HEK293 (cell line): Measurements from ENCODE around the gene MSI2.
"Not testable (repeated sequence)": the region's sequence is repeated elsewhere in the genome, so short reads cannot be mapped to it uniquely, and the experiment has no call there.

Experiments used
- CTCF ChIA-PET: fragments of 350-600 bp; formaldehyde crosslinking; extraction: SDS; loops from one replicate; lab custom pipeline; 2021; ENCODE audit warnings: antibody characterized with exemption; lab: Yijun Ruan, JAX
- POLR2A ChIA-PET: fragments of 300-600 bp; formaldehyde crosslinking; extraction: SDS; loops from one replicate; lab custom pipeline; 2020; ENCODE audit warnings: antibody characterized with exemption, inconsistent platforms; lab: Yijun Ruan, JAX
- H3K27ac ChIP-seq: fragments of 200-500 bp; sonication (Bioruptor generic); 2 replicates; pipeline ENCODE4 v1.5.1; 2014; ENCODE audit warnings: low read depth, low read length, control low read depth, inconsistent platforms; ENCODE audit errors: extremely low read depth
- H3K36me3 ChIP-seq, 2 experiments: fragments of 200-500 bp in 1 of 2; sonication (Bioruptor generic) in 1 of 2; 1 replicate in 1 of 2; 2 replicates in 1 of 2; pipeline ENCODE4 v1.5.1; 2014 to 2017; ENCODE audit warnings: inconsistent platforms in 2 of 2, low read length in 2 of 2; ENCODE audit not compliant: control insufficient read depth in 2 of 2, insufficient read depth in 1 of 2
- H3K4me1 ChIP-seq: fragments of 200-500 bp; sonication (Bioruptor generic); 2 replicates; pipeline ENCODE4 v1.5.1; 2014; ENCODE audit warnings: mild to moderate bottlenecking, low read length, inconsistent platforms; ENCODE audit not compliant: control insufficient read depth, insufficient read depth
- H3K4me3 ChIP-seq: 2 replicates; pipeline ENCODE4 v1.5.1; 2011; ENCODE audit warnings: low read depth, mild to moderate bottlenecking, control low read depth, low read length, moderate library complexity
- H3K9me3 ChIP-seq: fragments of 200-500 bp; sonication (Bioruptor generic); 2 replicates; pipeline ENCODE4 v1.5.1; 2014; ENCODE audit warnings: low read depth, low read length, inconsistent platforms; ENCODE audit not compliant: control insufficient read depth, insufficient read depth
- KLF9 ChIP-seq: fragments of 450-650 bp; formaldehyde crosslinking; IDR thresholded peaks from 2 replicates; pipeline ENCODE4 v1.5.1; 2016; ENCODE audit warnings: missing biosample characterization, missing genetic modification characterization, low read depth
- PRDM1 ChIP-seq: fragments of 450-650 bp; formaldehyde crosslinking; IDR thresholded peaks from 2 replicates; pipeline ENCODE4; 2016; ENCODE audit warnings: missing biosample characterization, missing genetic modification characterization
- ZNF155 ChIP-seq: fragments of 450-650 bp; formaldehyde crosslinking; IDR thresholded peaks from 2 replicates; pipeline ENCODE4 v1.5.1; 2016; ENCODE audit warnings: missing biosample characterization, missing genetic modification characterization
- ZNF350 ChIP-seq: fragments of 450-650 bp; formaldehyde crosslinking; IDR thresholded peaks from 2 replicates; pipeline ENCODE4 v1.5.0; 2017; ENCODE audit warnings: missing biosample characterization, mild to moderate bottlenecking, missing genetic modification characterization
- ZNF354C ChIP-seq: fragments of 450-650 bp; formaldehyde crosslinking; IDR thresholded peaks from 2 replicates; pipeline ENCODE4 v1.5.1; 2016; ENCODE audit warnings: missing biosample characterization, missing genetic modification characterization, low read depth, borderline replicate concordance
- ZNF423 ChIP-seq: fragments of 450-650 bp; formaldehyde crosslinking; IDR thresholded peaks from 2 replicates; pipeline ENCODE4 v1.5.1; 2016; ENCODE audit warnings: missing biosample characterization, missing genetic modification characterization
- ZNF48 ChIP-seq: fragments of 450-650 bp; formaldehyde crosslinking; IDR thresholded peaks from 2 replicates; pipeline ENCODE4 v1.5.1; 2016; ENCODE audit warnings: missing biosample characterization, missing genetic modification characterization
- ZNF544 ChIP-seq: fragments of 450-650 bp; formaldehyde crosslinking; IDR thresholded peaks from 2 replicates; pipeline ENCODE4 v1.5.0; 2017; ENCODE audit warnings: missing biosample characterization, missing genetic modification characterization
- ZNF621 ChIP-seq: fragments of 450-650 bp; formaldehyde crosslinking; IDR thresholded peaks from 2 replicates; pipeline ENCODE4 v1.5.1; 2017; ENCODE audit warnings: missing biosample characterization, missing genetic modification characterization
- ZNF830 ChIP-seq: fragments of 450-650 bp; IDR thresholded peaks from 2 replicates; pipeline ENCODE4 v1.5.0; 2018; ENCODE audit warnings: missing biosample characterization, missing genetic modification characterization, low read depth, mild to moderate bottlenecking, moderate library complexity
- ZSCAN30 ChIP-seq: fragments of 450-650 bp; IDR thresholded peaks from 2 replicates; pipeline ENCODE4 v1.5.1; 2018; ENCODE audit warnings: missing biosample characterization, mild to moderate bottlenecking, missing genetic modification characterization, moderate library complexity
- TF ChIP-seq, protein P1 (sequence below): fragments of 450-650 bp; formaldehyde crosslinking; IDR thresholded peaks from 2 replicates; pipeline ENCODE4 v1.5.1; 2017; ENCODE audit warnings: missing biosample characterization, missing genetic modification characterization
- TF ChIP-seq, protein P2 (sequence below): fragments of 450-650 bp; formaldehyde crosslinking; IDR thresholded peaks from 2 replicates; pipeline ENCODE4 v1.5.1; 2016; ENCODE audit warnings: missing biosample characterization, missing genetic modification characterization
- TF ChIP-seq, protein P3 (sequence below): fragments of 450-650 bp; formaldehyde crosslinking; IDR thresholded peaks from 2 replicates; pipeline ENCODE4 v1.5.1; 2017; ENCODE audit warnings: missing biosample characterization, missing genetic modification characterization
- TF ChIP-seq, protein P4 (sequence below): fragments of 450-650 bp; formaldehyde crosslinking; optimal IDR thresholded peaks from 2 replicates; pipeline ENCODE3; 2016; ENCODE audit warnings: missing biosample characterization, mild to moderate bottlenecking, missing genetic modification characterization
- TF ChIP-seq, protein P5 (sequence below): fragments of 450-650 bp; formaldehyde crosslinking; IDR thresholded peaks from 2 replicates; pipeline ENCODE4 v1.5.1; 2016; ENCODE audit warnings: missing biosample characterization, missing genetic modification characterization

Gene MSI2

DNA sequence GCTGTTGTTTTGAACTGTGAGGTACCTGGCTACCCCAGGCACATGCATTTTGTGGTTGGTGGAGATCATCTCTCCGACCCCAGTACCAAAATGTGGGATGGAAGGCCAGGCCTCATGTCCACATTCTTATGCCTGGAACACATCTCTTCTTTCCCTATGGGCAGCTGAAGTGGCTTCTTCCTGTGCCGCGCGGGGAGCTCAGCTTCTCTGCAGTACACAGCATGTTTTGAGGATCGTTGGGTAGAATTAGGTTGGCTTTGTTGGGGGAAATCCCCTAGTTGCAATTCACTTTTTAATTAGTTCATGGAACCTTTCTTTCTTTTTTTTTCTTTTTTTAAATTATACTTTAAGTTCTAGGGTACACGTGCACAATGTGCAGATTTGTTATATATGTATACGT lies 242.1 kb downstream of the MSI2 start:
- TF ChIP-seq, protein P1, sequence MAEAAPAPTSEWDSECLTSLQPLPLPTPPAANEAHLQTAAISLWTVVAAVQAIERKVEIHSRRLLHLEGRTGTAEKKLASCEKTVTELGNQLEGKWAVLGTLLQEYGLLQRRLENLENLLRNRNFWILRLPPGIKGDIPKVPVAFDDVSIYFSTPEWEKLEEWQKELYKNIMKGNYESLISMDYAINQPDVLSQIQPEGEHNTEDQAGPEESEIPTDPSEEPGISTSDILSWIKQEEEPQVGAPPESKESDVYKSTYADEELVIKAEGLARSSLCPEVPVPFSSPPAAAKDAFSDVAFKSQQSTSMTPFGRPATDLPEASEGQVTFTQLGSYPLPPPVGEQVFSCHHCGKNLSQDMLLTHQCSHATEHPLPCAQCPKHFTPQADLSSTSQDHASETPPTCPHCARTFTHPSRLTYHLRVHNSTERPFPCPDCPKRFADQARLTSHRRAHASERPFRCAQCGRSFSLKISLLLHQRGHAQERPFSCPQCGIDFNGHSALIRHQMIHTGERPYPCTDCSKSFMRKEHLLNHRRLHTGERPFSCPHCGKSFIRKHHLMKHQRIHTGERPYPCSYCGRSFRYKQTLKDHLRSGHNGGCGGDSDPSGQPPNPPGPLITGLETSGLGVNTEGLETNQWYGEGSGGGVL (tag by site-specific recombination): no peak
- TF ChIP-seq ZNF830 (tag by site-specific recombination): no peak
- no peak for TF ChIP-seq ZNF544
- TF ChIP-seq, protein P2, sequence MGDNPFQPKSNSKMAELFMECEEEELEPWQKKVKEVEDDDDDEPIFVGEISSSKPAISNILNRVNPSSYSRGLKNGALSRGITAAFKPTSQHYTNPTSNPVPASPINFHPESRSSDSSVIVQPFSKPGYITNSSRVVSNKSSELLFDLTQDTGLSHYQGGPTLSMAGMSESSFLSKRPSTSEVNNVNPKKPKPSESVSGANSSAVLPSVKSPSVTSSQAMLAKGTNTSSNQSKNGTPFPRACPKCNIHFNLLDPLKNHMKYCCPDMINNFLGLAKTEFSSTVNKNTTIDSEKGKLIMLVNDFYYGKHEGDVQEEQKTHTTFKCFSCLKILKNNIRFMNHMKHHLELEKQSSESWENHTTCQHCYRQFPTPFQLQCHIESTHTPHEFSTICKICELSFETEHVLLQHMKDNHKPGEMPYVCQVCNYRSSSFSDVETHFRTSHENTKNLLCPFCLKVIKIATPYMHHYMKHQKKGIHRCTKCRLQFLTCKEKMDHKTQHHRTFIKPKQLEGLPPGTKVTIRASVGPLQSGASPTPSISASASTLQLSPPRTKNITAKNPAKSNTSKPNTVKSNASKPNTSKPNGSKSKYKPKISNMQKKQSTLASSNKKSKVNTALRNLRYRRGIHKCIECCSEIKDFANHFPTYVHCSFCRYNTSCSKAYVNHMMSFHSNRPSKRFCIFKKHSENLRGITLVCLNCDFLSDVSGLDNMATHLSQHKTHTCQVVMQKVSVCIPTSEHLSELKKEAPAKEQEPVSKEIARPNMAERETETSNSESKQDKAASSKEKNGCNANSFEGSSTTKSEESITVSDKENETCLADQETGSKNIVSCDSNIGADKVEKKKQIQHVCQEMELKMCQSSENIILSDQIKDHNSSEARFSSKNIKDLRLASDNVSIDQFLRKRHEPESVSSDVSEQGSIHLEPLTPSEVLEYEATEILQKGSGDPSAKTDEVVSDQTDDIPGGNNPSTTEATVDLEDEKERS (tag by site-specific recombination): no peak
- no peak for TF ChIP-seq ZNF155
- TF ChIP-seq ZNF354C (tag by site-specific recombination): no peak
- no peak for TF ChIP-seq ZNF423 (tag by site-specific recombination)
- TF ChIP-seq ZSCAN30 (tag by site-specific recombination): no peak
- no peak for TF ChIP-seq PRDM1 (tag by site-specific recombination)
- TF ChIP-seq, protein P3, sequence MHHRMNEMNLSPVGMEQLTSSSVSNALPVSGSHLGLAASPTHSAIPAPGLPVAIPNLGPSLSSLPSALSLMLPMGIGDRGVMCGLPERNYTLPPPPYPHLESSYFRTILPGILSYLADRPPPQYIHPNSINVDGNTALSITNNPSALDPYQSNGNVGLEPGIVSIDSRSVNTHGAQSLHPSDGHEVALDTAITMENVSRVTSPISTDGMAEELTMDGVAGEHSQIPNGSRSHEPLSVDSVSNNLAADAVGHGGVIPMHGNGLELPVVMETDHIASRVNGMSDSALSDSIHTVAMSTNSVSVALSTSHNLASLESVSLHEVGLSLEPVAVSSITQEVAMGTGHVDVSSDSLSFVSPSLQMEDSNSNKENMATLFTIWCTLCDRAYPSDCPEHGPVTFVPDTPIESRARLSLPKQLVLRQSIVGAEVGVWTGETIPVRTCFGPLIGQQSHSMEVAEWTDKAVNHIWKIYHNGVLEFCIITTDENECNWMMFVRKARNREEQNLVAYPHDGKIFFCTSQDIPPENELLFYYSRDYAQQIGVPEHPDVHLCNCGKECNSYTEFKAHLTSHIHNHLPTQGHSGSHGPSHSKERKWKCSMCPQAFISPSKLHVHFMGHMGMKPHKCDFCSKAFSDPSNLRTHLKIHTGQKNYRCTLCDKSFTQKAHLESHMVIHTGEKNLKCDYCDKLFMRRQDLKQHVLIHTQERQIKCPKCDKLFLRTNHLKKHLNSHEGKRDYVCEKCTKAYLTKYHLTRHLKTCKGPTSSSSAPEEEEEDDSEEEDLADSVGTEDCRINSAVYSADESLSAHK (tag by site-specific recombination): no peak
- no peak for TF ChIP-seq ZNF621 (tag by site-specific recombination)
- TF ChIP-seq, protein P4, sequence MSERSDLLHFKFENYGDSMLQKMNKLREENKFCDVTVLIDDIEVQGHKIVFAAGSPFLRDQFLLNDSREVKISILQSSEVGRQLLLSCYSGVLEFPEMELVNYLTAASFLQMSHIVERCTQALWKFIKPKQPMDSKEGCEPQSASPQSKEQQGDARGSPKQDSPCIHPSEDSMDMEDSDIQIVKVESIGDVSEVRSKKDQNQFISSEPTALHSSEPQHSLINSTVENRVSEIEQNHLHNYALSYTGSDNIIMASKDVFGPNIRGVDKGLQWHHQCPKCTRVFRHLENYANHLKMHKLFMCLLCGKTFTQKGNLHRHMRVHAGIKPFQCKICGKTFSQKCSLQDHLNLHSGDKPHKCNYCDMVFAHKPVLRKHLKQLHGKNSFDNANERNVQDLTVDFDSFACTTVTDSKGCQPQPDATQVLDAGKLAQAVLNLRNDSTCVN (tag by site-specific recombination): no peak
- TF ChIP-seq ZNF350 (tag by site-specific recombination): no peak
- TF ChIP-seq, protein P5, sequence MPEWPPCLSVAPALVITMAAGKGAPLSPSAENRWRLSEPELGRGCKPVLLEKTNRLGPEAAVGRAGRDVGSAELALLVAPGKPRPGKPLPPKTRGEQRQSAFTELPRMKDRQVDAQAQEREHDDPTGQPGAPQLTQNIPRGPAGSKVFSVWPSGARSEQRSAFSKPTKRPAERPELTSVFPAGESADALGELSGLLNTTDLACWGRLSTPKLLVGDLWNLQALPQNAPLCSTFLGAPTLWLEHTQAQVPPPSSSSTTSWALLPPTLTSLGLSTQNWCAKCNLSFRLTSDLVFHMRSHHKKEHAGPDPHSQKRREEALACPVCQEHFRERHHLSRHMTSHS (tag by site-specific recombination): no peak
- TF ChIP-seq KLF9 (tag by site-specific recombination): no peak
- no peak for TF ChIP-seq ZNF48
- CTCF ChIA-PET: no interaction called here
- POLR2A ChIA-PET: no interaction called here

DNA sequence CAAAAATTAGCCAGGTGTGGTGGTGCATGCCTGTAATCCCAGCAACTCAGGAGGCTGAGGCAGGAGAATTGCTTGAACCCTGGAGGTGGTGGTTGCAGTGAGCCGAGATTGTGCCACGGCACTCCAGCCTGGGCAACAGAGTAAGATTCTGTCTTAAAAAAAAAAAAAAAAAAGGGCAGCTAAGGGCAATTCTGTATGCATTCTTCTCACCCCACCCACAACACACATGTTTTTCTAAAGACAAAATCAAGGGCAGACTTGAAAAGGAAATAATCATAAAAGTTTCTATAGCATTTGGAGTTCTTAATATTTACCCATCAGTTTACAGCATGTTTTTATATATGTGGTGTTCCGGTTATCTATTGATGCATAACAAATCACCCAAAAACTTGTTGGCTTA lies 242.9 kb downstream of the MSI2 start:
- H3K9me3 ChIP-seq, H3K36me3 ChIP-seq, POLR2A ChIA-PET, H3K4me1 ChIP-seq, H3K27ac ChIP-seq, H3K4me3 ChIP-seq: not testable (repeated sequence)
- CTCF ChIA-PET: interaction anchor here (0.6 to 1.1 kb wide), 6 partner anchors 13 to 256 kb away, joined by 3 to 4 read pairs (median 4); no protein-coding TSS in a partner anchor

More for the DNA sequence above, 242.1 kb downstream of the MSI2 start:
- H3K27ac ChIP-seq: no peak overlapping the region
- no peaks in the 10 kb centered on the region; the same call in 1 of the 2 replicates for H3K4me1 ChIP-seq
- H3K9me3 ChIP-seq: no peaks in the 10 kb centered on the region
- no peaks in the 10 kb centered on the region; a peak in 1 of 3 replicates for H3K36me3 ChIP-seq
- H3K4me3 ChIP-seq: no peak overlapping the region
